ENCODE results near the gene DLG2. TPM values are rescaled to one million over a fixed set of nuclear protein-coding genes. Genes with fewer than 3 reads are reported as not detected.
"Not testable (repeated sequence)": the region's sequence is repeated elsewhere in the genome, so short reads cannot be mapped to it uniquely, and the experiment has no call there.

The DLG2 gene
- polyA plus RNA-seq, 3 donors: 9.9 to 11.8 (median 10.1) TPM

DNA sequence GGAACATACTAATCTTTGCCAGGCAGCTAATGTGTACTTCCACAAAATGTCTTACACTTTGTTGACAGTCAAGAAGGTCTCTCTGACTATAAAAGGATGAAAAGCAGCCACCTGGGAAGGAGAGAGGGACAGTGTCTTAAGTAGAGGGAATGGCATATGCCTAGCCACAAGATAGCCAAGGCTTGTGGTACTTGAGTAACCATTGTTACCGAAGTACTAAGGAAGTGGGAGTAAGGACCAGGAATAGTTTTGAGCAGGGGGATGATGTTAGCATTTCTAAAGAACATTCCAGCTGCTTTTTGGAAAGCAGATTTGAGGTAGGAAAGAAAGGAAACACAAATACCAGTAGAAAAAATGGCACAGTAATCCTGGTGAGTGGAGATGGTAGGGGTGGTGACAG is 24.0 kb upstream of the DLG2 start:
- no peak for DNase-seq (ENCODE audit: extremely low read depth in 1 of 11, low read depth in 9 of 11, low spot score in 4 of 11)

DNA sequence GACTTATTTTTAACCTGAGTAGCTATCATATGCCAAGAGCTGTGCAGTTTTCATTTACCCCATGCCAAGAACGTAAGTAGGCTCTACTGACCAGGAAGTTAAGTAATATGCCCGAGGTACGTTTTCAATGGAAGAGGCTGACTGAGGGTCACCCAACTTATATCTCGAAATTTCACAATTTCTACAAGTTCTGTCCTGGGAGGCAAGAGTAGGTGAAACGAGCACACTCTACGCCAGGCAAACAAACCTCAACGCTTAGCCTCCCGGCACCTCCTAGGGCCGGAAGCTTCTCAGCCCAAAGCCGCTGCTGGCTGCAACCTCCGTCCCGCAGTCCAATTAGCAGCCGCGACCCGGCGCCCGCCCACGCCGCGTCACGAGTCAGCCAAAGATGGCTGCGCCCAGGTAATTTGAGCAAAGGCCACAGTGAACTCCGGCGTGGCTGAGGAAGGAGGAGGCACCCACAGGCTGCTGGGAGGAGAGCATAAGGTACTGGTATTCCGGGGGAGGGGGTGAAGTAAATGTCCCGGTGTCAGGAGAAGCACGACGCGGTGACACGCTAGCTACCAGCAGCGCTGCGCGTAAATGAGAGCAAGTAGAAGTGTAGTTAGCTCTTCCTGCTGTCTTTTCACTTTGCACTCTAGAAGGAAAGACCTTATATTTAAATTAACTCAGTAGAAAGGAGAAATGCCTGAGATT is 20.6 kb upstream of the DLG2 start, which contains the start of gene TMEM126A:
TMEM126A (plus strand) TSS at position 364 of the 696 bp plus-strand sequence. CDS start 2,289 bp downstream, outside the sequence.
- DNase-seq (ENCODE audit: extremely low read depth in 1 of 11, low read depth in 9 of 11, low spot score in 4 of 11): peak in 10 of 11 donors; percentile 70 to 87 (median 80)

DNA sequence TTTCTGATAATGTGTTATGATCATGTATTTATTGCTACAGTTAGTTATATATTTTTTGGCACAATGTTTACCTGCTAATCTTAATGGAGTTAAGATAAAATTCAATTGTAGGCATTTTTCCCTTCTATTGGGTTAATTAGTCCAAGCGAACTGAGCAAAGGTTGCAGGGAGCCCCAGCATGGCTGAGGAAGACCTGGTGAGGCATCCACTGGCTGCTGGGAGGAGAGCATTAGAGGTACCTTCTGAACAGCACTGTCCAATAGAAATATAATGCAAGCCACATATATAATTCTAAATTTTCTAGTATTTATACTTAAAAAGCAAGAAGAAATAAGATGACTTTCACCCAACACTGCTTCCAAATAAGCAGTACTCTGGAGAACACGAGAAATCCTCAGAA is 19.9 kb upstream of the DLG2 start:
- DNase-seq (ENCODE audit: extremely low read depth in 1 of 11, low read depth in 9 of 11, low spot score in 4 of 11): no peak

DNA sequence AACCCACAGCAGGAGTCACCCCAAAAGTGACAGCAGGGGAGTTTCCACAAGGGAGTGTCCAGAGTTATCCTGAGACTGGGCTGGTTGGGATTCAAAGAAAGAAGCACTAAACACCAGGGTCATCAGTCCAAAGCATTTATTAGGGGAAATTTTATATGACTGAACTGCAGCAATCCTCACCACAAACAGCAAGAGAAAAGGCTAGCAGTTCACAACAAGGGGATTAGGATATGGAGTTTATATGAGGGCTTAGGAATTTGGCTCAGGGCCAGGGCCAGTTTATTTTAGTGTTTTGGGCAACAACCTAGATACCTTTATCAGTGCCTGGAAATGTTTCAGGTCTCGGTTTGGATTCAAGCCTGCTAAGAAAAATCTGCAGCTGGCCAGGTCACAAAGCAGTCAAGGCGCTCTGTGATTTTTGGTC is 16.1 kb upstream of the DLG2 start:
- DNase-seq (ENCODE audit: extremely low read depth in 1 of 11, low read depth in 9 of 11, low spot score in 4 of 11): no peak

DNA sequence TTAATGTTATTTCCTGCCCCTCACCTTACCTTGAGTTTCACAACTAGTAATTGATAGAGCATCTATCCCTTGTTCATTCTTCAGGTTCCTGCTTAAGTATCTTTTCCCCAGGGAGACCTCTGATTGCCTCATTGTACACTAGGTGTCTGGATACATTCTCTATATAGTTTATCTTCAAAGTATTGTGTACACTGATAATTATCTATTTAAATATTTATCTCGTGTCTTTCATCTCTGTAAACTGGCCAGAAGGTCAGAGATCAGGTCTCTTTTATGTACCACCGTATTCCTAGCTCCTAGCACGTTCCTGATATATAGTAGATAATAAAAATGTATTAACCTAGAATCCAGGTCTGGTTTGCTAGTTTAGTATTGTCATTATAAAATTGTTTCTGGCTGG is 7.6 kb upstream of the DLG2 start:
- DNase-seq (ENCODE audit: extremely low read depth in 1 of 11, low read depth in 9 of 11, low spot score in 4 of 11): no peak

DNA sequence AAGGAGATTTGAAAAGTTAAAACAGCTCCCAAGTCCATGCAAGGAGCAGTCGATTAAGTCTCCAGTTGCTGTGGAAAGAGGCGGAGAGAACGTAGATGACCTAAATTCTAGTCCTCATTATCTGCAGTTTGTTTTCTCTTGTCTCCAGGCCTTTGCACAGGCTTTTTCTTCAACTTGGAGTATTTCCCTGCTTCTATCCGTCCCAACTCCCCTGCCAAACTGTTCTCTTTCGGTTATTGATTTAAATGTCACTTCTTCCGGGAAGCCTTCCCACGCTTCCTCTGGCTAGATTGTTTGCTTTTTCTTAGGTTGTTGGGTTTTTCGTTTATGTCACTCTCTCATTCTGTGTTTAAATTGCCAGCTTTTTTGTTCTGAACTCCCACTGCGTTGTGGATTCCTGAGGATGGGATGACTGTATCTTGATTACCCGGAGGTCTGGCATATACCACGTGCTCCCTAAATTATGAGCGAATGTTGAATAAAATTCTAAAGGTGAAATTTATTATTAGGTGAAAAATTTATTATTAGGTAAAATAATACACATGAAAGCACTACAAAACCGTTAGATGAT is 1.7 kb upstream of the DLG2 start:
- no peak for DNase-seq (ENCODE audit: extremely low read depth in 1 of 11, low read depth in 9 of 11, low spot score in 4 of 11)

DNA sequence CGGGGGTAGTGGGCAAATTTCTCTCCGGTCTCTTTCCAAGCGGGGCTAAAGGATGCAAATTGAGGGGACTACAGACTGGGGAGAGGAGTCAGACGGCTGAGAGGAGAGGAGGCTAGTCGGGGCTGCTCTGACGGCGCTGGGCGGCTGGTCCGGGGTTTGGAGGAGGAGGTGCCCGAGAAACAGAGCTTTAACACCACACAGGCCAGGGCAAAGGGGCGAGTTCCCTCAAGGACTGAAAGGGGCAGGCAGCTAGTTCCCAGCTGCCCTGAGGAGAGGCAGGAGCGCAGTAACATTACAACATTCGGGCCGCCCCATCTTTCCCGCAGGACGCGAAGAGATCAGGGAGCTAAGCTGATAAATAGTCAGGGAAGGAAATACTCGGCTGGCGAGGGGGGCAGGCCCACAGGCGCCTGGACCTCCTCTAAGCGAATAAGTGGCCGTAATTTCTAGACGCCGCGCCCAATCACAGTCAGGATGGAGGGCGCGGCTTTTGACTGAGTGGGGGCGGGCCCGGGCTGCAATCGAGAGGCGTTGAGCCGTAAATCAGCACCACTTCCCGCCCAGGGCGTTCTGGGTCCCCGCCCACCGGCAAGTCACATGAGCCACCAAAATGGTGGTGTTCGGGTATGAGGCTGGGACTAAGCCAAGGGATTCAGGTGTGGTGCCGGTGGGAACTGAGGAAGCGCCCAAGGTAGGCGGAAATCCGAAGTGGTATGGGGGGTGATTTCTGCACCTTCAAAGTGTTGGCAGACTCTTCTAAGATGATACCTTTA is 1.0 kb upstream of the DLG2 start, which contains the start of gene TMEM126B:
TMEM126B (plus strand) TSS at position 596 of the 773 bp plus-strand sequence; CDS start at position 611, 15 bp downstream.
- peak; percentile 87 to 98 (median 95) for DNase-seq (ENCODE audit: extremely low read depth in 1 of 11, low read depth in 9 of 11, low spot score in 4 of 11)

DNA sequence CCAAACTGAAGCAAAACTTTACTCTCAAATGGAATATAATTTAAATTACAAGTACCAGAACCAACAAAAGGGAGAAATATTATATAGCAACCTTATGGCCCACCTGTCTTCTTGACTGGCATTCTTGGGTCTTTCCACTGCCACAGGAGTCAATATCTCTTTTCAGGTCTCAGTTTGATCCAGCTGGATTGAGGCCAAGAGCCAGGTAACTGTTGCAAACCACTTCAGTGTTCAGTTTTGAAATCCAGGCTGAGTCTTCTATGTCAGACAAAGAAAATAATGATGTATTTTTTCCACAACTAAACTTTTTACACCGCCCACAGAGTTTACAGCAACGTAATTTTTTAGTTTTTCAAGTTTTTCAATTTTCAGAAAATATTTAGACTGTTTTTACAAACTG is 648 bp downstream of the DLG2 start:
- no peak for DNase-seq (ENCODE audit: extremely low read depth in 1 of 11, low read depth in 9 of 11, low spot score in 4 of 11)

DNA sequence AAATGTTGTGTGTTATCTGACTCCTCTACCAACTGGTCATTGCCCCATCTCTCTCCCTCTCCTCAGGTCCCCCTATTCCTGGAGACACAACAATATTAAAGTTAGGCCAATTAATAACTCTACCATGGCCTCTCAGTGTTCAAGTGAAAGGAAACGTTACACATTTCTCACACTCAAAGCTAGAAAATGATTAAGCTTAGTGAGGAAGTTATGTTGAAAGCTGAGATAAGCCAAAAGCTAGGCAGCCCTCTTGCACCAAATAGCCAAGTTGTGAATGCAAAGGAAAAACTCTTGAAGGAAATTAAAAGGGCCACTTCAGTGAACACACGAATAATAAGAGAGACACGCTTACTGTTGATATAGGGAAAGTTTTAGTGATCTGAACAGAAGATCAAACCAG is 6.9 kb downstream of the DLG2 start:
- no peak for DNase-seq (ENCODE audit: extremely low read depth in 1 of 11, low read depth in 9 of 11, low spot score in 4 of 11)

DNA sequence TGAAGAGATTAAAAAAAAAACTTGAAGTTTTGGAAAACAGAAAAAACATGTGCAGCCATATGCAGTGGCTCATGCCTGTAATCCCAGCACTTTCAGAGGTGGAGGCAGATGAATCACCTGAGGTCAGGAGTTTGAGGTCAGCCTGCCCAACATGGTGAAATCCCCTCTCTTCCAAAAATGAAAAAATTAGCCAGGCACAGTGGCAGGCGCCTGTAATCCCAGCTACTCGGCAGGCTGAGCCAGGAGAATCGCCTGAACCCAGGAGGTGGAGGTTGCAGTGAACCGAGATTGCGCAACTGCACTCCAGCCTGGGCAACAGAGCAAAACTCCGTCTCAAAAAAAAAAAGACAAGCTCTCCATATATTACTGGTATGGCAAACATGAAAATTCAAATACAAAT is 7.6 kb downstream of the DLG2 start:
- no peak for DNase-seq (ENCODE audit: extremely low read depth in 1 of 11, low read depth in 9 of 11, low spot score in 4 of 11)

DNA sequence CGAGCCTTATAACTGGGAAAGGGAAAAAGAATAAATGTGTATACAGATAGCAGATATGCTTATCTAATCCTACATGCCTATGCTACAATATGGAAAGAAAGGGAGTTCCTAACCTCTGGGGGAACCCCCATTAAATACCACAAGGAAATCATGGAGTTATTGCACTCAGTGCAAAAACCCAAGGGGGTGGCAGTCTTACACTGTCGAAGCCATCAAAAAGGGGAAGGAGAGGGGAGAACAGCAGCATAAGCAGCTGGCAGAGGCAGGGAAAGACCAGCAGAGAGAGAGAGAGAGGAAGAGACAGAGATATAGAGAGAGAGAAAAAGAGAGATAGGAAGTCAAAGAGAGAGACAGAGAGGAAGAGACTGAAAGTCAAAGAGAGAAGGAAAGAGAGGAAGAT is 15.5 kb downstream of the DLG2 start:
- not testable (repeated sequence) for DNase-seq (ENCODE audit: extremely low read depth in 1 of 11, low read depth in 9 of 11, low spot score in 4 of 11)

DNA sequence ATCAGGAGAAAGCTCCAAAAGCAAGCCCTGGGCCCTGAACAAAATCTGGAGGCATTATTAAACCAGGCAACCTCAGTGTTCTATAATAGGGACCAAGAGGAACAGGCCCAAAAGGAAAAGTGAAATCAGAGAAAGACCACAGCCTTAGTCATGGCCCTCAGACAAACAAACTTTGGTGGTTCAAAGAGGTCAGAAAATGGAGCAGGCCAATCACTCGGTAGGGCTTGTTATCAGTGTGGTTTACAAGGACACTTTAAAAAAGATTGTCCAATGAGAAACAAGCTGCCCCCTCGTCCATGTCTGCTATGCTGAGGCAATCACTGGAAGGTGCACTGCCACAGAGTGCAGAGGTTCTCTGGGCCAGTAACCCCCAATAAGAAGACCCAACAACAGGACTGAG is 17.9 kb downstream of the DLG2 start:
- DNase-seq (ENCODE audit: extremely low read depth in 1 of 11, low read depth in 9 of 11, low spot score in 4 of 11): not testable (repeated sequence)

DNA sequence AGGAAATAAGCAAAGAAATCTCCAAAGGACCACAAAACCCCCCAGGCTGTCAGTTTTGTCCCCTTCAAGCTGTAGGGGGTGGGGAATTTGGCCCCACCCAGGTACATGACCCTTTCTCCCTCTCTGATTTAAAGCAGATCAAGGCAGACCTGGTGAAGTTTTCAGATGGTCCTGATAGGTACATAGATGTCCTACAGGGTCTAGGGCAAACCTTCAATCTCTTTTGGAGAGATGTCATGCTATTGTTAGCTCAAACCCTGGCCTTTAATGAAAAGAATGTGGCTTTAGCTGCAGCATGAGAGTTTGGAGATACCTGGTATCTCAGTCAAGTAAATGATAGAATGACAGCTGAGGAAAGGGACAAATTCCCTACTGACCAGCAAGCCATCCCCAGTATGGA is 18.5 kb downstream of the DLG2 start:
- DNase-seq (ENCODE audit: extremely low read depth in 1 of 11, low read depth in 9 of 11, low spot score in 4 of 11): not testable (repeated sequence)

DNA sequence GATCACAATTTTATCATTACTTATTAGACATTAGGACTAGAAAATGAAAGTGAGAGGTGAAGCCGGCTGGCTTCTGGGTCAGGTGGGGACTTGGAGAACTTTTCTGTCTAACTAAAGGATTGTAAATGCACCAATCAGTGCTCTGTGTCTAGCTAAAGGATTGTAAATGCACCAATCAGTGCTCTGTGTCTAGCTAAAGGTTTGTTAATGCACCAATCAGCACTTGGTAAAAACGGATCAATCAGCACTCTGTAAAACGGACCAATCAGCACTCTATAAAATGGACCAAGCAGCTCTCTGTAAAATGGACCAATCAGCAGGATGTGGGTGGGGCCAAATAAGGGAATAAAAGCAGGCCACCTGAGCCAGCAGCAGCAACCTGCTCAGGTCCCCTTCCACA is 20.9 kb downstream of the DLG2 start:
- DNase-seq (ENCODE audit: extremely low read depth in 1 of 11, low read depth in 9 of 11, low spot score in 4 of 11): not testable (repeated sequence)

DNA sequence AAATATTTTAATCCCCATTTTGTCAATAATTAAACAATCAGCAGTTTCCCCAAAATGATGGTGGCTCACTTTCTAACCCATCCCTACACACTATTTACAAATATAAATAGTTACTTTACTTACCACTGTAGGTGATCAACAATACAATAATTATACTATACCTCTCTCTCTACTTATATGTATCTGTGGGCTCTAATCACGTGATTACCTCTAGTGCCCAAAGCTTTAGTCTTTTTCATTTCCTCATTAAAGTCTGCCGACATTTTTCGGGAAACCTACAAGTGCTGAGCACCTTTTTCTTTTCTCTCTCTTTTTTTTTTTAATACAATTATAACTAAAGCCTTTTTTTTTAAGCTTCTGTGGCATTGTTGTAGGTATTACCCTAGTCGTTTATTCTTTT is 23.9 kb downstream of the DLG2 start:
- DNase-seq (ENCODE audit: extremely low read depth in 1 of 11, low read depth in 9 of 11, low spot score in 4 of 11): no peak

DNA sequence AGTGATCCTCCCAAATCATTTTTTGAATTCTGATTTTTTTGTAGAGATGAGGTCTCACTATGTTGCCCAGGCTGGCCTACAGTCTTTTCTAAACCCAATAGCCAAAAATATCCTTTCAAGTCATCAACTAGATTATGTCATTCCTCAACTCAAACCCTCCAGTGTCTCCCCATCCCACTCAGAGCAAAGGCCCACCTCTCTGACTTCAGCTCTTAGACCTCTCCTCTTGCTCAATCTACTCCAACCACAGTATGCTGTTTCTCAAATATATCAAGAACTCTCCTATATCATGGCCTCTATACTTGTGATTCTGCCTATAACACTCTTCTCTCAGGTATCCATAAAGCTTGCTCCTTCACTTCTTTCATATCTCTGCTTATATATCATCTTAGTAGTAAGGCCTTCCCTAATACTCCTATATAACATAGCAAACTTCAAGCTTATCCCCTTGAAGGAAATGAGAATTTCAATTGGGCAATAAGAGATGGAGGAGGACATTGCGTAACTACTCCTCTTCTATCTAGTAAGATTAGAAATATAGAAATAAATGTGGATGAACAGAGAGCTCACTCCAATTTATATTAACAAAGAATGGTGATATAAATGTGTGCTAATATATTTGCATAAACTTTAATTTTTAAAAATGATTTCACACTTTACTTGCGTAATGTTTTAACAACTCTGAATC is 24.5 kb downstream of the DLG2 start:
- no peak for DNase-seq (ENCODE audit: extremely low read depth in 1 of 11, low read depth in 9 of 11, low spot score in 4 of 11)

DNA sequence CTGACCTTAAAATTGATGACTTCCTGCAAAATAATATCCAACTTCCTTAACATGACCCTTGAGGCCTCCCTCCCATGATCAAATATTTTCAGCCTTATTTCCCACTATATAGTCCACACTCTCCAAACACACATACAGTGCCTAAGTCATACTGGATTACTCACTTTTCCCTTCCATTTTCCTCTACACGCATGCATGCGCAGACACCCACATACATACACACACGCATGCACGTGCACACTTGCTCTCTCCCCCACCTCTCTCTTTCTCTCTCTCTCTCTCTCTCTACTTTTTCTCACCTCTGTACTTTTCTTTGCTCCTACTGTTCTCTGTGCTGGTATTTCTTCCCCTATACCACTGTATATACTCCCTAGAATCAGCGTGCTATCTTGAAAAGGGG is 28.1 kb downstream of the DLG2 start:
- DNase-seq (ENCODE audit: extremely low read depth in 1 of 11, low read depth in 9 of 11, low spot score in 4 of 11): peak in 1 of 11 donors; percentile 3

DNA sequence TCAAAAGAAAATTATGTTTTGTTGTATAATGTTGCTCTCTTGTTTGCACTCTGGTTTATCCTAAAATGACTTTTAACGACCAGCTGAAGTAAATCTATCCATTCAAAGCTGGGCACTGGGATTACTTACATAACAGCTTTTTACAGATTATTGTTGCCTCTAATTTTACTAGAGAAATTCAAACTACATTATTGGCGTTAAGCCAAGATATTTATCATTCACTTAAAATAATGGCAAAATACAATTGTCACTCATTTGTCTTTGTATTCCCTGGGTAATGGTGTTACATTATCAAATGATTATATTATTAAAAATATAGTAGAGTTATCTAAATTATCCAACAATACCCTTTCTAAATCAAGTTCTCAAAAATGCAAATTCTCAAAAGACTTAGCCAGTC is 30.3 kb downstream of the DLG2 start:
- no peak for DNase-seq (ENCODE audit: extremely low read depth in 1 of 11, low read depth in 9 of 11, low spot score in 4 of 11)

DNA sequence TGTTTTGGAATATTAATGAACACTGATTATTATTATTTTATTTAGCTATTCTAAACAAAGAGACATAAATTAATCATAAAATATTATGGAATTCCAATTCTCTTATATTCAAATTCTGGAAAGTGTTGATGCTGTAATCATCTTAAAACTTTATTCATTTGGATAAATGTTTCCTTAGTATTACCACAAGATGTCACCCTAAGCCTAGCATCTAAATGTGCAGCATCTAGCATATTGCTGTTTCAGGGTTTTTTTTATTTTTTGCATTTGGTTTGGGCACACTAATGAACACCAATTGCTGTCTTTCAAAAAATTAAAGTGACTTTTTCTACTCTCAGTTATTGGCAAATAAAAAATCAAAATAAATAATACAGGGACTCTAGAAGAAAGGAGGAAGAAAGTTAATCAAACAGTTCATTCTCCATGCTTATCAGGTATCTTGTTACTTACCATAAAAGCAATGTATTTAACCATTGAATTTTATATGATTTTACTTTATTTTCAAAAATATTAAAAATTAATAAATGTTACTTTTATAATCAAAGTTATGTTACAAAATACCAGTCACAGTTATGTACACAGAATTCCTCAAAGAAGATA is 31.8 kb downstream of the DLG2 start:
- DNase-seq (ENCODE audit: extremely low read depth in 1 of 11, low read depth in 9 of 11, low spot score in 4 of 11): peak in 3 of 11 donors; percentile 24 to 28 (median 26)
